SH-SY5Y (cell line): ENCODE data around the gene RNLS.

Experiments used
- GATA2 ChIP-seq: IDR thresholded peaks from 2 replicates; pipeline ENCODE4 v1.6.1; 2011; ENCODE audit warnings: mild to moderate bottlenecking, low read depth, low read length
- GATA3 ChIP-seq: IDR thresholded peaks from 2 replicates; pipeline ENCODE4 v1.6.1; 2011; ENCODE audit warnings: low read depth, mild to moderate bottlenecking, low read length, moderate library complexity

GRCh38 chr10:88540351-88540750, 42.8 kb downstream of the RNLS start:
- no peak for TF ChIP-seq GATA2
- no peak for TF ChIP-seq GATA3
